ENCODE data around the gene PTMA.

- TF ChIP-seq, protein P1, sequence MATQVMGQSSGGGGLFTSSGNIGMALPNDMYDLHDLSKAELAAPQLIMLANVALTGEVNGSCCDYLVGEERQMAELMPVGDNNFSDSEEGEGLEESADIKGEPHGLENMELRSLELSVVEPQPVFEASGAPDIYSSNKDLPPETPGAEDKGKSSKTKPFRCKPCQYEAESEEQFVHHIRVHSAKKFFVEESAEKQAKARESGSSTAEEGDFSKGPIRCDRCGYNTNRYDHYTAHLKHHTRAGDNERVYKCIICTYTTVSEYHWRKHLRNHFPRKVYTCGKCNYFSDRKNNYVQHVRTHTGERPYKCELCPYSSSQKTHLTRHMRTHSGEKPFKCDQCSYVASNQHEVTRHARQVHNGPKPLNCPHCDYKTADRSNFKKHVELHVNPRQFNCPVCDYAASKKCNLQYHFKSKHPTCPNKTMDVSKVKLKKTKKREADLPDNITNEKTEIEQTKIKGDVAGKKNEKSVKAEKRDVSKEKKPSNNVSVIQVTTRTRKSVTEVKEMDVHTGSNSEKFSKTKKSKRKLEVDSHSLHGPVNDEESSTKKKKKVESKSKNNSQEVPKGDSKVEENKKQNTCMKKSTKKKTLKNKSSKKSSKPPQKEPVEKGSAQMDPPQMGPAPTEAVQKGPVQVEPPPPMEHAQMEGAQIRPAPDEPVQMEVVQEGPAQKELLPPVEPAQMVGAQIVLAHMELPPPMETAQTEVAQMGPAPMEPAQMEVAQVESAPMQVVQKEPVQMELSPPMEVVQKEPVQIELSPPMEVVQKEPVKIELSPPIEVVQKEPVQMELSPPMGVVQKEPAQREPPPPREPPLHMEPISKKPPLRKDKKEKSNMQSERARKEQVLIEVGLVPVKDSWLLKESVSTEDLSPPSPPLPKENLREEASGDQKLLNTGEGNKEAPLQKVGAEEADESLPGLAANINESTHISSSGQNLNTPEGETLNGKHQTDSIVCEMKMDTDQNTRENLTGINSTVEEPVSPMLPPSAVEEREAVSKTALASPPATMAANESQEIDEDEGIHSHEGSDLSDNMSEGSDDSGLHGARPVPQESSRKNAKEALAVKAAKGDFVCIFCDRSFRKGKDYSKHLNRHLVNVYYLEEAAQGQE (IDR thresholded peaks at IDR 0.05; ENCODE audit: insufficient read depth in 1 of 2, low read depth in 2 of 2, low read length in 2 of 2) = no peak
- no peak for TF ChIP-seq TAF1 (IDR thresholded peaks at IDR 0.05; ENCODE audit: borderline replicate concordance, insufficient read depth, low read length)
Observed at GRCh38 chr2:231737761-231738160, 29.4 kb downstream of the PTMA start.
